ENCODE data around the gene DDR2.

- TF ChIP-seq EZH2 (IDR thresholded peaks at IDR 0.05) (no peak), POLR2AphosphoS5 (IDR thresholded peaks at IDR 0.05; ENCODE audit: borderline replicate concordance, low read depth, low read length) (no peak), FOXP2 (optimal IDR thresholded peaks at IDR 0.05; ENCODE audit: control extremely low read depth, extremely low read length, insufficient read depth) (no peak)
Observed at GRCh38 chr1:162626761-162627160, 5.5 kb upstream of the DDR2 start.
